Neural cell (in vitro differentiated cells): Measurements from ENCODE around the gene SLC6A2.

Experiments
- CTCF ChIP-seq: fragments of 450-650 bp; IDR thresholded peaks from 2 replicates; pipeline ENCODE4 v1.5.1; 2014; ENCODE audit warnings: antibody characterized with exemption, mild to moderate bottlenecking, moderate library complexity; ENCODE audit not compliant: poor library complexity, severe bottlenecking
- EP300 ChIP-seq: fragments of 450-650 bp; conservative IDR thresholded peaks from 2 replicates; pipeline ENCODE4 v1.6.1; 2014; ENCODE audit warnings: antibody characterized with exemption, mild to moderate bottlenecking, moderate library complexity; ENCODE audit not compliant: poor library complexity, severe bottlenecking
- REST ChIP-seq: IDR thresholded peaks from 2 replicates; pipeline ENCODE4 v1.6.1; 2012; ENCODE audit warnings: borderline replicate concordance
- SMC3 ChIP-seq: fragments of 450-650 bp; conservative IDR thresholded peaks from 2 replicates; pipeline ENCODE4 v1.6.1; 2014; ENCODE audit warnings: antibody characterized with exemption, mild to moderate bottlenecking, moderate library complexity; ENCODE audit not compliant: poor library complexity
- TAF1 ChIP-seq: IDR thresholded peaks from 2 replicates; pipeline ENCODE4 v1.6.1; 2012; ENCODE audit warnings: low read depth

- no peak for TF ChIP-seq EP300
- TF ChIP-seq CTCF: no peak
- no peak for TF ChIP-seq REST
- TF ChIP-seq TAF1: no peak
- no peak for TF ChIP-seq SMC3
These were observed 31.1 kb upstream of the SLC6A2 start for GRCh38 chr16:55624696-55625095.
